OCI-LY3 (cell line): ENCODE results near the gene CEP170B.

Experiments used
- H2AFZ ChIP-seq: fragments of 200-600, 300-600 bp; shearing (Covaris generic); 2 replicates; pipeline ENCODE4 v1.6.0; 2014; ENCODE audit warnings: antibody characterized with exemption, low read depth, low read length
- H3K27ac ChIP-seq: fragments of 200-600, 300-600 bp; sonication (generic); 2 replicates; pipeline ENCODE4 v1.5.1; 2014; ENCODE audit warnings: mild to moderate bottlenecking, low read length, moderate library complexity, mixed read lengths
- H3K27me3 ChIP-seq: fragments of 200-600, 300-600 bp; sonication (generic); 2 replicates; pipeline ENCODE4 v1.6.1; 2014; ENCODE audit warnings: low read depth, low read length, mixed read lengths
- H3K36me3 ChIP-seq: fragments of 200-600, 300-600 bp; sonication (generic); replicated peaks from 2 replicates; pipeline ENCODE3; 2014; ENCODE audit warnings: low read depth, low read length, mixed read lengths
- H3K4me1 ChIP-seq: fragments of 300-600, 200-600 bp; sonication (generic); 2 replicates; pipeline ENCODE4 v1.6.1; 2014; ENCODE audit warnings: low read length, mixed read lengths
- H3K4me2 ChIP-seq: fragments of 200-600, 300-600 bp; sonication (generic); 2 replicates; pipeline ENCODE4 v1.6.1; 2014; ENCODE audit warnings: low read length, mixed read lengths
- H3K4me3 ChIP-seq: fragments of 300-600, 200-600 bp; sonication (generic); 2 replicates; pipeline ENCODE4 v1.5.1; 2014; ENCODE audit warnings: antibody characterized with exemption, mild to moderate bottlenecking, low read length, moderate library complexity
- H3K79me2 ChIP-seq: fragments of 300-600, 200-600 bp; shearing (Covaris generic); 2 replicates; pipeline ENCODE4 v1.6.1; 2014; ENCODE audit warnings: mild to moderate bottlenecking, low read length, mixed read lengths
- H3K9ac ChIP-seq: fragments of 300-600, 200-600 bp; shearing (Covaris generic); 2 replicates; pipeline ENCODE4 v1.6.0; 2014; ENCODE audit warnings: mild to moderate bottlenecking, low read length, moderate library complexity
- H3K9me3 ChIP-seq: fragments of 200-600, 300-600 bp; shearing (Covaris generic); 2 replicates; pipeline ENCODE4 v1.6.1; 2014; ENCODE audit warnings: low read length, mixed read lengths; ENCODE audit not compliant: insufficient read depth
- H4K20me1 ChIP-seq: fragments of 200-600, 300-600 bp; sonication (generic); 2 replicates; pipeline ENCODE4 v1.6.1; 2016; ENCODE audit warnings: low read length, mixed read lengths; ENCODE audit not compliant: insufficient read depth
- CTCF ChIP-seq: fragments of 200-600, 300-600 bp; sonication (generic); IDR thresholded peaks from 2 replicates; pipeline ENCODE4 v1.5.1; 2014; ENCODE audit warnings: antibody characterized with exemption, low read length, low read depth
- EZH2phosphoT487 ChIP-seq: fragments of 200-600 bp; shearing (Covaris generic); IDR thresholded peaks from 2 replicates; pipeline ENCODE4 v1.6.1; 2018; ENCODE audit warnings: antibody characterized with exemption, mixed run types, low read depth

CEP170B gene

GRCh38 chr14:104931304-104931770 lies 66.3 kb downstream of the CEP170B start:
- no peak for TF ChIP-seq EZH2phosphoT487
- peaks cover 41% of the 10 kb centered on the region for H4K20me1 ChIP-seq
- peaks cover 25% of the 10 kb centered on the region for H3K4me1 ChIP-seq

GRCh38 chr14:104931771-104932675 lies 67.0 kb downstream of the CEP170B start:
- no peak overlapping the region for H3K9ac ChIP-seq

More at GRCh38 chr14:104931304-104931770, 66.3 kb downstream of the CEP170B start:
- Histone ChIP-seq H3K79me2 (peaks cover 25% of the 10 kb centered on the region), H3K27ac (no peak overlapping the region), H3K9me3 (no peaks in the 10 kb centered on the region), H3K4me2 (no peak overlapping the region), H3K27me3 (no peaks in the 10 kb centered on the region), H3K4me3 (no peak overlapping the region), H2AFZ (no peak overlapping the region), H3K36me3 (peaks cover 56% of the 10 kb centered on the region), H3K9ac (no peak overlapping the region)

GRCh38 chr14:104932676-104933631 lies 67.9 kb downstream of the CEP170B start:
- H2AFZ ChIP-seq, result no peak overlapping the region
- TF ChIP-seq EZH2phosphoT487 (no peak), CTCF (peak; percentile 42)
- peak overlapping the region; percentile 31 for H3K4me3 ChIP-seq

More at GRCh38 chr14:104931771-104932675, 67.0 kb downstream of the CEP170B start:
- Histone ChIP-seq H3K4me1 (peaks cover 20% of the 10 kb centered on the region), H2AFZ (no peak overlapping the region), H4K20me1 (peaks cover 41% of the 10 kb centered on the region), H3K27ac (no peak overlapping the region), H3K36me3 (peaks cover 52% of the 10 kb centered on the region), H3K9me3 (no peaks in the 10 kb centered on the region), H3K4me3 (no peak overlapping the region), H3K79me2 (peaks cover 18% of the 10 kb centered on the region), H3K27me3 (peaks cover 2% of the 10 kb centered on the region), H3K4me2 (no peak overlapping the region)
- TF ChIP-seq CTCF, result no peak
- no peak for TF ChIP-seq EZH2phosphoT487

GRCh38 chr14:104933746-104934733 lies 69.0 kb downstream of the CEP170B start:
- Histone ChIP-seq H3K36me3 (peaks cover 32% of the 10 kb centered on the region), H3K79me2 (no peaks in the 10 kb centered on the region), H3K9ac (no peak overlapping the region), H2AFZ (no peak overlapping the region), H3K4me2 (no peak overlapping the region), H4K20me1 (peaks cover 25% of the 10 kb centered on the region), H3K4me3 (no peak overlapping the region), H3K9me3 (no peaks in the 10 kb centered on the region), H3K27me3 (peaks cover 22% of the 10 kb centered on the region), H3K27ac (no peak overlapping the region), H3K4me1 (0 out of 2 replicates have a peak, but pooled peaks cover 6% of the 10 kb centered on the region)
- TF ChIP-seq EZH2phosphoT487, result no peak
- TF ChIP-seq CTCF, result no peak

More at GRCh38 chr14:104932676-104933631, 67.9 kb downstream of the CEP170B start:
- Histone ChIP-seq H3K79me2 (peaks cover 9% of the 10 kb centered on the region), H3K4me2 (peak overlapping the region; percentile 47), H4K20me1 (peaks cover 36% of the 10 kb centered on the region), H3K9ac (no peak overlapping the region), H3K9me3 (no peaks in the 10 kb centered on the region), H3K27me3 (peaks cover 11% of the 10 kb centered on the region), H3K4me1 (peaks cover 11% of the 10 kb centered on the region), H3K27ac (no peak overlapping the region), H3K36me3 (peaks cover 43% of the 10 kb centered on the region)
